KMS-11 (cell line): Measurements from ENCODE around the gene NBEA.

Experiments
- H2AFZ ChIP-seq: fragments of 200-600 bp; sonication (generic); 2 replicates; pipeline ENCODE4 v1.6.1; 2016; ENCODE audit warnings: antibody characterized with exemption, mixed run types, low read depth
- H3K27ac ChIP-seq: fragments of 200-600 bp; sonication (generic); 2 replicates; pipeline ENCODE4 v1.6.1; 2016; ENCODE audit warnings: mild to moderate bottlenecking, mixed run types
- H3K27me3 ChIP-seq: fragments of 200-600 bp; sonication (generic); 2 replicates; pipeline ENCODE4 v1.6.1; 2017; ENCODE audit warnings: mild to moderate bottlenecking, low read depth, mixed run types, moderate library complexity; ENCODE audit not compliant: insufficient read depth
- H3K36me3 ChIP-seq: fragments of 200-600 bp; sonication (generic); 2 replicates; pipeline ENCODE4 v1.6.1; 2017; ENCODE audit warnings: mild to moderate bottlenecking, mixed run types; ENCODE audit not compliant: insufficient read depth
- H3K4me1 ChIP-seq: fragments of 200-600 bp; sonication (generic); 2 replicates; pipeline ENCODE4 v1.6.1; 2016; ENCODE audit warnings: mild to moderate bottlenecking, low read depth, mixed run types; ENCODE audit not compliant: poor library complexity, severe bottlenecking
- H3K4me2 ChIP-seq: fragments of 200-600 bp; sonication (generic); 2 replicates; pipeline ENCODE4 v1.7.0; 2016; ENCODE audit warnings: mild to moderate bottlenecking, mixed run types
- H3K4me3 ChIP-seq: fragments of 200-600 bp; sonication (generic); IDR thresholded peaks from 2 replicates; pipeline ENCODE4 v1.6.1; 2017; ENCODE audit warnings: low read depth, low read length, mixed read lengths; ENCODE audit not compliant: insufficient read depth
- H3K79me2 ChIP-seq: fragments of 200-600 bp; sonication (generic); 2 replicates; pipeline ENCODE4 v1.6.1; 2016; ENCODE audit warnings: low read depth, mixed run types; ENCODE audit not compliant: insufficient read depth
- H3K9ac ChIP-seq: fragments of 200-600 bp; sonication (generic); 2 replicates; pipeline ENCODE4 v1.6.1; 2016; ENCODE audit warnings: mild to moderate bottlenecking, mixed run types
- H4K20me1 ChIP-seq: fragments of 200-600 bp; sonication (generic); 2 replicates; pipeline ENCODE4 v1.6.1; 2016; ENCODE audit warnings: mild to moderate bottlenecking, mixed run types; ENCODE audit not compliant: insufficient read depth
- CTCF ChIP-seq: fragments of 200-600 bp; sonication (generic); conservative IDR thresholded peaks from 2 replicates; pipeline ENCODE4 v1.6.1; 2017; ENCODE audit warnings: low read depth, mild to moderate bottlenecking, antibody characterized with exemption, low read length, moderate library complexity, mixed read lengths

The NBEA gene

GRCh38 chr13:35526577-35526976 is 584.5 kb downstream of the NBEA start:
- Histone ChIP-seq H3K4me3 (no peak overlapping the region), H3K79me2 (no peaks in the 10 kb centered on the region), H3K27ac (no peak overlapping the region), H3K4me1 (no peaks in the 10 kb centered on the region), H3K9ac (no peak overlapping the region), H3K27me3 (no peaks in the 10 kb centered on the region), H3K4me2 (no peak overlapping the region), H4K20me1 (no peaks in the 10 kb centered on the region), H3K36me3 (no peaks in the 10 kb centered on the region), H2AFZ (no peak overlapping the region)
- no peak for TF ChIP-seq CTCF

GRCh38 chr13:35527451-35527850 is 585.4 kb downstream of the NBEA start:
- TF ChIP-seq CTCF = no peak
- no peak overlapping the region for H3K9ac ChIP-seq
- no peaks in the 10 kb centered on the region for H3K27me3 ChIP-seq
- H2AFZ ChIP-seq = no peak overlapping the region
- H3K27ac ChIP-seq = no peak overlapping the region
- no peak overlapping the region for H3K4me3 ChIP-seq
- no peaks in the 10 kb centered on the region for H3K36me3 ChIP-seq
- H4K20me1 ChIP-seq = no peaks in the 10 kb centered on the region
- no peak overlapping the region for H3K4me2 ChIP-seq
- no peaks in the 10 kb centered on the region for H3K79me2 ChIP-seq
- H3K4me1 ChIP-seq = no peaks in the 10 kb centered on the region

- no peak overlapping the region for H3K9ac ChIP-seq
- no peak overlapping the region for H3K4me2 ChIP-seq
- H3K36me3 ChIP-seq = no peaks in the 10 kb centered on the region
- no peak overlapping the region for H3K4me3 ChIP-seq
- no peak overlapping the region for H2AFZ ChIP-seq
- H3K27me3 ChIP-seq = no peaks in the 10 kb centered on the region
- H3K4me1 ChIP-seq = no peaks in the 10 kb centered on the region
- no peaks in the 10 kb centered on the region for H3K79me2 ChIP-seq
- no peak for TF ChIP-seq CTCF
- no peak overlapping the region for H3K27ac ChIP-seq
- no peaks in the 10 kb centered on the region for H4K20me1 ChIP-seq
Measured at GRCh38 chr13:35530147-35530546, 588.1 kb downstream of the NBEA start.

- Histone ChIP-seq H3K27ac (no peak overlapping the region), H4K20me1 (no peaks in the 10 kb centered on the region), H3K4me2 (no peak overlapping the region), H3K36me3 (no peaks in the 10 kb centered on the region), H3K27me3 (no peaks in the 10 kb centered on the region), H2AFZ (no peak overlapping the region), H3K4me1 (no peaks in the 10 kb centered on the region), H3K9ac (no peak overlapping the region), H3K79me2 (no peaks in the 10 kb centered on the region), H3K4me3 (no peak overlapping the region)
- no peak for TF ChIP-seq CTCF
Measured at GRCh38 chr13:35530581-35530980, 588.5 kb downstream of the NBEA start.

- H3K9ac ChIP-seq = no peak overlapping the region
- H2AFZ ChIP-seq = no peak overlapping the region
- H3K4me2 ChIP-seq = no peak overlapping the region
- no peaks in the 10 kb centered on the region for H3K36me3 ChIP-seq
- no peak overlapping the region for H3K4me3 ChIP-seq
- H3K79me2 ChIP-seq = no peaks in the 10 kb centered on the region
- no peaks in the 10 kb centered on the region for H3K4me1 ChIP-seq
- no peak overlapping the region for H3K27ac ChIP-seq
- H4K20me1 ChIP-seq = no peaks in the 10 kb centered on the region
- no peak for TF ChIP-seq CTCF
- H3K27me3 ChIP-seq = no peaks in the 10 kb centered on the region
Measured at GRCh38 chr13:35531526-35531925, 589.5 kb downstream of the NBEA start.
